ENCODE measurements around the gene GCK.

Gene GCK

DNA sequence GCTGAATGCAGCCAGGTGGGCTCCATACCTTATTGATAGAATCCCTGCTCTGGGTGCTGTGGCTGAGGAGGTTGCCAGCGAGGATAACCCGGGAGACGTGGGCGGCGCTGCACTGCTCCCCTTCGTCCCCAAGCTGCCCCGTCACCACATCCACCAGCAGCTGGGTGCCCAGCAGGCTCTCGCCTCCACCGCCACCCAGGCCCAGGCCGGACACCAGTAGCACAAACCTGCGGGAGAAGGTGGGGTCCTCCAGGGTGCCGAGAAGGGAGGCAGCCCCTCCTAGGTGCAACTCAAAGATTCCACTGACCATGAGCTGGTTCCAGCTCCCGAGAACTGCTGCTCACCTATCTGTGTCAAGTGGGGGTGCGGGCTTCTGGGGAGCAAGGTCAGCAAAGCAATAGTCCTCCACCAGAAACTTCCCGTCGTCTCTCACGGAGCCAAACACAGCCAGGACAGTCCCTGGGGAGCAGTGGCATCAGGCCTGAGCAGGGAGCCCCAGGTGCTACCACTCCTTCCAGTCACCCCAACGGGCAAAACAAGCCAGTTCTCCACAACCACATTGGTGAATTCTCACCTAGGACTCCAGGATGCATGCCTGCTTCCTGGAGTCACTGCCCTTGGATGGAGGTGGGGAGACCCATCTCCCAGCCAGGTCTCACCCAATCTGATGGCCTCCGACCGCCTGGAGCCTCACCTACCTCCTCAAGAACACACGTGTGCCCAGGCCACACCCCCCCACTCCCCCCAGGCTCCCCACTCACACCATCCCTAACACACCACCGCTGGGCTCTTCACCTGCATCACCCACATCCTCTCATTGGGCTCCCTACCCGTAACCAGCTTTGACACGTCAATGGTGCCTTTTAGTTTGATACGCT lies 72.2 kb downstream of the GCK start:
- peaks cover 54% of the 10 kb centered on the region for H3K36me3 ChIP-seq (ENCODE audit: insufficient read depth, low read length)
- no peaks in the 10 kb centered on the region for H3K27me3 ChIP-seq (ENCODE audit: control insufficient read depth in 1 of 2, insufficient read depth in 2 of 2, low read length in 2 of 2)
- H3K4me3 ChIP-seq (ENCODE audit: low read depth in 1 of 2, low read length in 2 of 2): no peak overlapping the region
- peaks cover 7% of the 10 kb centered on the region for H3K4me1 ChIP-seq (ENCODE audit: insufficient read depth, low read length)
- no peaks in the 10 kb centered on the region for H3K9me3 ChIP-seq (ENCODE audit: low read length)
- H3K27ac ChIP-seq (ENCODE audit: low read depth, low read length): no peak overlapping the region
- H3K9ac ChIP-seq (ENCODE audit: low read length): no peak overlapping the region

DNA sequence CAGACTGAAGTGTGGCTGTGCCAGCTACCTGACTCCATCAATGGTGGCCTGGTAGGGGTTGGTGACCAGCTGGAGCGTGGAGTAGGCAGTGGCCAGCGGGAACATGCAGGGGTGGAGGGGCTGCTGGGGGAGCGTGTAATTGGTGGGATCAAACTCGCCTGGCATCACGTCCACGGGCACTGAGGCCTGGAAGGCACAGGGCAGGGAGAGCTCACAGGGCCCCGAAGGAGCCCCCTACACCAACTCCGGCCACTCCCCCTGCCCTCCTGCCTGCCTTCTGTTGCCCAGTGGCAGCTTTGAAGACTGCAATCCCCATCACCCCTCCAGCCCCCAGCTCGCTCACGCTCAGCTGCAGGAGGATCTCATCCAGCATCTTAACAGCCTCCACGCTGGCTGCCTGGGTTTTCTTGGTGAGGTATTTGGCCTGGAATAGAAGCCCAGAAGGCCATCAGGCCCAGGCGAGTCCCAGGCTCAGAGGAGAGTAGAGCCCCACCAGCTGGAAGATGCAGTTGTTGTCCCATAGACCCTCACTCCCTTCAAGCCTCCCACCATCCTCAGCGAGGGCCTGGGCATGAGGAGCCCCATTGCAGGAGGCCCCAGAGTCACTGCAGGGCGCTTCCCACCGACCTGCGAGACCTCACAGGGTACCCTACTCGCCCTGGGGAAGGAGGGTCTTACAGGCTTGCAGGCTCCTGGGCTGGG lies 73.0 kb downstream of the GCK start:
- Histone ChIP-seq H3K4me1 (ENCODE audit: insufficient read depth, low read length) (no peaks in the 10 kb centered on the region), H3K27me3 (ENCODE audit: control insufficient read depth in 1 of 2, insufficient read depth in 2 of 2, low read length in 2 of 2) (no peaks in the 10 kb centered on the region), H3K27ac (ENCODE audit: low read depth, low read length) (no peak overlapping the region), H3K4me3 (ENCODE audit: low read depth in 1 of 2, low read length in 2 of 2) (no peak overlapping the region), H3K9ac (ENCODE audit: low read length) (no peak overlapping the region), H3K9me3 (ENCODE audit: low read length) (no peaks in the 10 kb centered on the region), H3K36me3 (ENCODE audit: insufficient read depth, low read length) (peaks cover 48% of the 10 kb centered on the region)

DNA sequence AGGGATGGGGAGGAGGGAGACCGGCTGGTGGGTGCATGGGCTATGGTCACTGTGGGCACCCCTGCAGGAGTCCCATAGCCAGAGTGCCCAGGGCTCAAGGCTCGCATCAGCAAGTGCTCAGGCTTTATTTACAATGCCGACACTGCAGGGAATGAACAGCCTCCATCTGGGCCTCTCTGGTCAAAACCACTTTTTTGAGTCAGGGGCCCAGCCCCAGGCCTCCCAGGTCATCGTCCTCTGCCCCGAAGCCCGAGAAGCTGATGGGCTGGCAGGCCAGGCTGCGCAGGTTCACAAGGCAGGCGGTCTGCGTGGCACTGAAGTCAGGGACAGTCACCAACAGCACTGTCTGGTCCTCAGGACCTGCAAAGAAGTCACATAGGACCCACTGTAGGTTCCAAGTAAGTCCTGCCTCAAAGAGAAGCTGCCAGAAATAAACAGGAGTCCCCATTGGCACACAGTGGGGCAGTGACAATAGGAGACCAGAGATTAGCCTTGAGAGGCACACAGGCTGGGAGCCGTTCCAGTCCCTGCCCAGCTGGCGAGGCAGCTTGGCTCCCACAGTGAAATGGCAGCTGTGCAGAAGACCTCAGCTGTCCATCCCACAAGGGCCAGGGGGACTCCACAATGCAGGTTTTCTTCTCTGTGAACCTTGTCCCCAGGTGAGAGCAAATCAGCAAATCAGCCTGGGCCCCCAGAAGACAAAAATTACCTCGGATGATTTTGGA lies 74.5 kb downstream of the GCK start:
- H3K27me3 ChIP-seq (ENCODE audit: control insufficient read depth in 1 of 2, insufficient read depth in 2 of 2, low read length in 2 of 2): no peaks in the 10 kb centered on the region
- no peaks in the 10 kb centered on the region for H3K9me3 ChIP-seq (ENCODE audit: low read length)
- H3K36me3 ChIP-seq (ENCODE audit: insufficient read depth, low read length): peaks cover 35% of the 10 kb centered on the region
- no peaks in the 10 kb centered on the region for H3K4me1 ChIP-seq (ENCODE audit: insufficient read depth, low read length)
- H3K9ac ChIP-seq (ENCODE audit: low read length): no peak overlapping the region
- no peak overlapping the region for H3K27ac ChIP-seq (ENCODE audit: low read depth, low read length)
- H3K4me3 ChIP-seq (ENCODE audit: low read depth in 1 of 2, low read length in 2 of 2): no peak overlapping the region

DNA sequence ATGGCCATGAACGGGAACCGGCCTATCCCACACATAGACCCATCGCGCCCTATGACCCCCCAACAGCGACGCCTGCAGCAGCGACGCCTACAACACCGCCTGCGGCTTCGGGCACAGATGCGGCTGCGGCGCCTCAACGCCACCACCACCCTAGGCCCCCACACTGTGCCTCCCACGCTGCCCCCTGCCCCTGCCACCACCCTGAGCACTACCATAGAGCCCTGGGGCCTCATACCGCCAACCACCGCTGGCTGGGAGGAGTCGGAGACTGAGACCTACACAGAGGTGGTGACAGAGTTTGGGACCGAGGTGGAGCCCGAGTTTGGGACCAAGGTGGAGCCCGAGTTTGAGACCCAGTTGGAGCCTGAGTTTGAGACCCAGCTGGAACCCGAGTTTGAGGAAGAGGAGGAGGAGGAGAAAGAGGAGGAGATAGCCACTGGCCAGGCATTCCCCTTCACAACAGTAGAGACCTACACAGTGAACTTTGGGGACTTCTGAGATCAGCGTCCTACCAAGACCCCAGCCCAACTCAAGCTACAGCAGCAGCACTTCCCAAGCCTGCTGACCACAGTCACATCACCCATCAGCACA lies 75.4 kb downstream of the GCK start:
- no peak overlapping the region for H3K9ac ChIP-seq (ENCODE audit: low read length)
- no peak overlapping the region for H3K27ac ChIP-seq (ENCODE audit: low read depth, low read length)
- no peaks in the 10 kb centered on the region for H3K4me1 ChIP-seq (ENCODE audit: insufficient read depth, low read length)
- no peak overlapping the region for H3K4me3 ChIP-seq (ENCODE audit: low read depth in 1 of 2, low read length in 2 of 2)
- H3K9me3 ChIP-seq (ENCODE audit: low read length): no peaks in the 10 kb centered on the region
- H3K36me3 ChIP-seq (ENCODE audit: insufficient read depth, low read length): peaks cover 28% of the 10 kb centered on the region
- H3K27me3 ChIP-seq (ENCODE audit: control insufficient read depth in 1 of 2, insufficient read depth in 2 of 2, low read length in 2 of 2): no peaks in the 10 kb centered on the region

DNA sequence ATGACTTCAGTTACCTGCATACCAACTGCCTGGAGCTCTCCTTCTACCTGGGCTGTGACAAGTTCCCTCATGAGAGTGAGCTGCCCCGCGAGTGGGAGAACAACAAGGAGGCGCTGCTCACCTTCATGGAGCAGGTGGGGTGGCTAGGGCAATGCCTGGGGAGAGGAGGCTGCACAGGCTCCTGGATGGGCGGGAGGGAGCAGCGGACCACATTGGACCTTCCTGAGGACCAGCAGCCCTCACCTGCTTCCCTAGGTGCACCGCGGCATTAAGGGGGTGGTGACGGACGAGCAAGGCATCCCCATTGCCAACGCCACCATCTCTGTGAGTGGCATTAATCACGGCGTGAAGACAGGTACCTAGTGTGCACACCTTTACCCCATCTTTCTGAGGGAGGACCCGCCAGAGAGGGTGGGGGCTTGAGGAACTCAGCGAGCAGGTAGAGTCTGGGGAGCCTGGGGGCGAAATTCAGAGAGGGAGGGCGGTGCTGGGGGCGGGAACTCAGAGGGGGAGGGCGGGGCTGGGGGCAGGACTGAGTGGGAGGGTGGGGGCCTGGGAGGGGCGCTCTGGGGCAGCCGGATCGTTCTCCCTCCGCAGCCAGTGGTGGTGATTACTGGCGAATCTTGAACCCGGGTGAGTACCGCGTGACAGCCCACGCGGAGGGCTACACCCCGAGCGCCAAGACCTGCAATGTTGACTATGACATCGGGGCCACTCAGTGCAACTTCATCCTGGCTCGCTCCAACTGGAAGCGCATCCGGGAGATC lies 76.1 kb downstream of the GCK start:
- Histone ChIP-seq H3K9me3 (ENCODE audit: low read length) (no peaks in the 10 kb centered on the region), H3K27ac (ENCODE audit: low read depth, low read length) (no peak overlapping the region), H3K4me1 (ENCODE audit: insufficient read depth, low read length) (no peaks in the 10 kb centered on the region), H3K27me3 (ENCODE audit: control insufficient read depth in 1 of 2, insufficient read depth in 2 of 2, low read length in 2 of 2) (no peaks in the 10 kb centered on the region), H3K9ac (ENCODE audit: low read length) (no peak overlapping the region), H3K4me3 (ENCODE audit: low read depth in 1 of 2, low read length in 2 of 2) (no peak overlapping the region), H3K36me3 (ENCODE audit: insufficient read depth, low read length) (peaks cover 28% of the 10 kb centered on the region)

DNA sequence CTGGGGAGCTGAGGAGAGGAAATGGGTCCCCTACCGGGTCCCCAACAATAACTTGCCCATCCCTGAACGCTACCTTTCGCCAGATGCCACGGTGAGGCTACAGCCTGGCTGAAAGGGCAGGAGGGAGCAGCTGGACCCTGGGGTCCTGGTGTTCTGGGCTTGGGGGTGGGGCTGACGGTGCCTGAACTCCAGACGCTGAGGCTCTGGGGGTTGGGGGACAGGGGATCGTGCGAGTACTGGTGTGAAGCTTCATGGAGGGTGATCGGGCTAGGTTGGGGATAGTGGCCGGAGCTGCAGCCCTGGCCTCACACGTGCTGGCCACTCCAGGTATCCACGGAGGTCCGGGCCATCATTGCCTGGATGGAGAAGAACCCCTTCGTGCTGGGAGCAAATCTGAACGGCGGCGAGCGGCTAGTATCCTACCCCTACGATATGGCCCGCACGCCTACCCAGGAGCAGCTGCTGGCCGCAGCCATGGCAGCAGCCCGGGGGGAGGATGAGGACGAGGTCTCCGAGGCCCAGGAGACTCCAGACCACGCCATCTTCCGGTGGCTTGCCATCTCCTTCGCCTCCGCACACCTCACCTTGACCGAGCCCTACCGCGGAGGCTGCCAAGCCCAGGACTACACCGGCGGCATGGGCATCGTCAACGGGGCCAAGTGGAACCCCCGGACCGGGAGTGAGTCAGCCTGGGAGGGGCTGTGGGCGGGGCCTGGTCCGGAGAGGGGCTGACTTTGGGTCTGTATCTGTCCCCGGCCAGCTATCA lies 76.8 kb downstream of the GCK start:
- Histone ChIP-seq H3K9ac (ENCODE audit: low read length) (no peak overlapping the region), H3K36me3 (ENCODE audit: insufficient read depth, low read length) (peaks cover 26% of the 10 kb centered on the region), H3K27me3 (ENCODE audit: control insufficient read depth in 1 of 2, insufficient read depth in 2 of 2, low read length in 2 of 2) (no peaks in the 10 kb centered on the region), H3K9me3 (ENCODE audit: low read length) (no peaks in the 10 kb centered on the region), H3K4me3 (ENCODE audit: low read depth in 1 of 2, low read length in 2 of 2) (no peak overlapping the region), H3K4me1 (ENCODE audit: insufficient read depth, low read length) (no peaks in the 10 kb centered on the region), H3K27ac (ENCODE audit: low read depth, low read length) (no peak overlapping the region)

DNA sequence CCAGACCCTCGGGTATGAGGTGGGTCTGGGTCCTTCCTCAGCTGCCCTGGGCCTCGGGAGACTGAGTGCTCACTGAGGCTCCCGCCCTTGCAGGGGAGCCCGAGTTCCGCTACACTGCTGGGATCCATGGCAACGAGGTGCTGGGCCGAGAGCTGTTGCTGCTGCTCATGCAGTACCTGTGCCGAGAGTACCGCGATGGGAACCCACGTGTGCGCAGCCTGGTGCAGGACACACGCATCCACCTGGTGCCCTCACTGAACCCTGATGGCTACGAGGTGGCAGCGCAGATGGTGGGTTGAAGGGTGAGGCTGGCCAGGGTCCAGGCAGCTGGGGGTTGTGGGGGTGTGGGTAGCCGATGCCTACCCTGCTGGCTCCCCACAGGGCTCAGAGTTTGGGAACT lies 77.5 kb downstream of the GCK start:
- Histone ChIP-seq H3K27me3 (ENCODE audit: control insufficient read depth in 1 of 2, insufficient read depth in 2 of 2, low read length in 2 of 2) (peaks cover 0 to 2% of the 10 kb centered on the region in 2 donors), H3K9ac (ENCODE audit: low read length) (no peak overlapping the region), H3K4me3 (ENCODE audit: low read depth in 1 of 2, low read length in 2 of 2) (no peak overlapping the region), H3K27ac (ENCODE audit: low read depth, low read length) (no peak overlapping the region), H3K9me3 (ENCODE audit: low read length) (no peaks in the 10 kb centered on the region), H3K4me1 (ENCODE audit: insufficient read depth, low read length) (no peaks in the 10 kb centered on the region), H3K36me3 (ENCODE audit: insufficient read depth, low read length) (peaks cover 19% of the 10 kb centered on the region)

DNA sequence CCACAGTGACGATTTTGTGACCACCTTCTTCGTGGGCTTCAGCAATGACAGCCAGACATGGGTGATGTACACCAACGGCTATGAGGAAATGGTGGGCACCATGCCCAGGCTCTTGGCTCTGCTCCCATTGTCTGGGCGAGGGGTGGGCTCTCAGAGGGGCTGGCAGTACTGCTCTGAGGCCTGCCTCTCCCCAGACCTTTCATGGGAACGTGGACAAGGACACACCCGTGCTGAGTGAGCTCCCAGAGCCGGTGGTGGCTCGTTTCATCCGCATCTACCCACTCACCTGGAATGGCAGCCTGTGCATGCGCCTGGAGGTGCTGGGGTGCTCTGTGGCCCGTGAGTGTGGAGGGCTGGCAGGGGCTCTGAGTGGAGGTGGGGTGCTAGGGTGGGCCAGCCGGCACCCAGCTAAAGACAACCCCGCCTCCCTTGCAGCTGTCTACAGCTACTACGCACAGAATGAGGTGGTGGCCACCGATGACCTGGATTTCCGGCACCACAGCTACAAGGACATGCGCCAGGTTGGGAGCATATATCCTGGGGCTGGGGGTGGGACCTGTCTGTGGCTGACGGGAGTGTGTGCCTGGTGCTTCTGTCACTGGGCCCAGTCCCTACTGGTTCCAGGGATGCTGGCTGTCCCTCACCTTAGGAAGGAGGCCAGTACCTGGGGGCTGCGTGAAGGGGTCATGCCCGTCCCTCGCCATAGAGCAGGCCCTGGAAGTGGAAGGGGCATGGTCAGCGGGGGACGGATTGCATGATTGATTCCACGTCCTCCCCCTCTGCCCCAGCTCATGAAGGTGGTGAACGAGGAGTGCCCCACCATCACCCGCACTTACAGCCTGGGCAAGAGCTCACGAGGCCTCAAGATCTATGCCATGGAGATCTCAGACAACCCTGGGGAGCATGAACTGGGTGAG lies 78.3 kb downstream of the GCK start:
- peaks cover under 1 to 5% of the 10 kb centered on the region in 2 donors for H3K27me3 ChIP-seq (ENCODE audit: control insufficient read depth in 1 of 2, insufficient read depth in 2 of 2, low read length in 2 of 2)
- H3K36me3 ChIP-seq (ENCODE audit: insufficient read depth, low read length): peaks cover 12% of the 10 kb centered on the region
- H3K4me1 ChIP-seq (ENCODE audit: insufficient read depth, low read length): no peaks in the 10 kb centered on the region
- H3K9me3 ChIP-seq (ENCODE audit: low read length): no peaks in the 10 kb centered on the region
- no peak overlapping the region for H3K4me3 ChIP-seq (ENCODE audit: low read depth in 1 of 2, low read length in 2 of 2)
- no peak overlapping the region for H3K9ac ChIP-seq (ENCODE audit: low read length)
- H3K27ac ChIP-seq (ENCODE audit: low read depth, low read length): no peak overlapping the region

DNA sequence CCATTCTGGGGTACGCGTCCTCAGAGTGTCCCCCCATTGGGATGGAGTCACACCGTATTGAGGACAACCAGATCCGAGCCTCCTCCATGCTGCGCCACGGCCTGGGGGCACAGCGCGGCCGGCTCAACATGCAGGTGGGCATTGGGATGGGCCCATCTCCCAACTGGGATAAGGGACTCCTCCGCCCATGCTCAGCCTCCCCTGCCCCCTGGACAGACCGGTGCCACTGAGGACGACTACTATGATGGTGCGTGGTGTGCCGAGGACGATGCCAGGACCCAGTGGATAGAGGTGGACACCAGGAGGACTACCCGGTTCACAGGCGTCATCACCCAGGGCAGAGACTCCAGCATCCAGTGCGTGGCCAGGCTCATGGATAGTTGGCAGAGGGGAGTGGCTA lies 79.2 kb downstream of the GCK start:
- no peak overlapping the region for H3K27ac ChIP-seq (ENCODE audit: low read depth, low read length)
- H3K4me3 ChIP-seq (ENCODE audit: low read depth in 1 of 2, low read length in 2 of 2): no peak overlapping the region
- peaks cover 6 to 12% of the 10 kb centered on the region in 2 donors for H3K27me3 ChIP-seq (ENCODE audit: control insufficient read depth in 1 of 2, insufficient read depth in 2 of 2, low read length in 2 of 2)
- peaks cover 3% of the 10 kb centered on the region for H3K36me3 ChIP-seq (ENCODE audit: insufficient read depth, low read length)
- no peak overlapping the region for H3K9ac ChIP-seq (ENCODE audit: low read length)
- no peaks in the 10 kb centered on the region for H3K4me1 ChIP-seq (ENCODE audit: insufficient read depth, low read length)
- H3K9me3 ChIP-seq (ENCODE audit: low read length): no peaks in the 10 kb centered on the region

Measured in muscle layer of colon (tissue), 2 donors.